K562 (cell line): ENCODE data around the gene EPB41L4B. TPM values are rescaled to one million over a fixed set of nuclear protein-coding genes. Genes with fewer than 3 reads are reported as not detected.

ENCODE experiments used
- ASH1L ChIP-seq: fragments of 450-650 bp; IDR thresholded peaks from 2 replicates; pipeline ENCODE4 v1.6.1; 2018; ENCODE audit warnings: borderline replicate concordance, mild to moderate bottlenecking, low read depth; ENCODE audit not compliant: partially characterized antibody
- DPF2 ChIP-seq: fragments of 450-650 bp; IDR thresholded peaks from 2 replicates; pipeline ENCODE4 v1.6.1; 2016
- FOXM1 ChIP-seq, 2 experiments: fragments of 450-650 bp in 1 of 2; sonication (generic) in 1 of 2; formaldehyde crosslinking in 1 of 2; IDR thresholded peaks; 2 replicates each; pipeline versions ENCODE4 v1.6.1 to v1.9.0; 2017 to 2022; ENCODE audit warnings: low read depth in 2 of 2, mild to moderate bottlenecking in 2 of 2, missing genetic modification reagents in 1 of 2, moderate library complexity in 1 of 2
- HCFC1 ChIP-seq: IDR thresholded peaks from 2 replicates; pipeline ENCODE4 v1.6.1; 2012; ENCODE audit warnings: low read depth, low read length, improper control_type of control experiment
- KLF6 ChIP-seq: fragments of 250-450 bp; sonication (Bioruptor Pico); IDR thresholded peaks from 2 replicates; pipeline ENCODE4 v1.4.0; 2020; ENCODE audit warnings: mild to moderate bottlenecking, moderate library complexity, borderline replicate concordance
- MCM2 ChIP-seq: fragments of 450-650 bp; IDR thresholded peaks from 2 replicates; pipeline ENCODE4 v1.6.1; 2017; ENCODE audit warnings: low read depth, mild to moderate bottlenecking
- NFATC3 ChIP-seq: fragments of 450-650 bp; IDR thresholded peaks from 2 replicates; pipeline ENCODE4 v1.6.1; 2017; ENCODE audit warnings: mild to moderate bottlenecking
- PHB2 ChIP-seq: fragments of 450-650 bp; IDR thresholded peaks from 2 replicates; pipeline ENCODE4 v1.6.1; 2017; ENCODE audit warnings: low read depth
- RHOXF2B ChIP-seq: fragments of 250-450 bp; sonication (Bioruptor Pico); conservative IDR thresholded peaks from 2 replicates; pipeline ENCODE4 v1.5.1; 2021
- SIX5 ChIP-seq, 2 experiments: IDR thresholded peaks; 2 replicates each; pipeline ENCODE4 v1.6.1; 2011; ENCODE audit warnings: low read length in 2 of 2, borderline replicate concordance in 1 of 2, low read depth in 1 of 2, mild to moderate bottlenecking in 1 of 2, moderate library complexity in 1 of 2; ENCODE audit not compliant: insufficient read depth in 1 of 2
- ZNF232 ChIP-seq: sonication (generic); formaldehyde crosslinking; IDR thresholded peaks from 2 replicates; pipeline ENCODE4 v1.8.0; 2022; ENCODE audit warnings: mild to moderate bottlenecking, missing genetic modification reagents
- ZNF785 ChIP-seq: fragments of 250-450 bp; sonication (Bioruptor Pico); IDR thresholded peaks from 2 replicates; pipeline ENCODE4 v1.4.0; 2020; ENCODE audit warnings: mild to moderate bottlenecking
- polyA plus RNA-seq, 8 experiments: library from polyadenylated mRNA; depleted of rRNA in 4 of 8; stranded (reverse) in 5 of 8; unstranded in 3 of 8; fragments of >200 nt; fragmentation: Nextera tagmentation in 2 of 8; fragmentation: Illumina TruSeq in 1 of 8; extraction: Ambion mirVana in 2 of 8; extraction: Trizol in 1 of 8; gene quantifications; 2 replicates each; pipeline versions ENCODE4 v1.2.1 to v1.2.3, GENCODE V29; 2011 to 2014; ENCODE audit warnings: inconsistent platforms in 1 of 8, missing spikeins in 1 of 8
- total RNA-seq, 7 experiments: library from RNA; depleted of rRNA in 6 of 7; stranded (reverse); fragments of >200 nt in 6 of 7; fragmentation: Illumina TruSeq in 2 of 7; extraction: Trizol in 2 of 7; gene quantifications; 2 replicates each; pipeline versions ENCODE4 v1.2.1 to v1.2.3, GENCODE V29; 2011 to 2021; ENCODE audit warnings: low replicate concordance in 1 of 7
- TF ChIP-seq, protein P1 (sequence below): fragments of 250-450 bp; sonication (Bioruptor Pico); IDR thresholded peaks from 2 replicates; pipeline ENCODE4 v1.4.0; 2020; ENCODE audit warnings: mild to moderate bottlenecking, moderate library complexity, borderline replicate concordance
- TF ChIP-seq, protein P2 (sequence below): fragments of 250-450 bp; sonication (Bioruptor Pico); IDR thresholded peaks from 2 replicates; pipeline ENCODE4 v1.8.0; 2022; ENCODE audit warnings: moderate library complexity, mild to moderate bottlenecking, inconsistent platforms
- TF ChIP-seq, protein P3 (sequence below), 2 experiments: IDR thresholded peaks; 2 replicates each; pipeline ENCODE4 v1.6.1; 2011; ENCODE audit warnings: borderline replicate concordance in 1 of 2, control low read depth in 1 of 2, low read depth in 1 of 2, low read length in 1 of 2, mild to moderate bottlenecking in 1 of 2, mixed read lengths in 1 of 2, moderate library complexity in 1 of 2; ENCODE audit not compliant: insufficient read depth in 1 of 2, insufficient read length in 1 of 2, poor library complexity in 1 of 2, severe bottlenecking in 1 of 2; ENCODE audit errors: extremely low read depth in 1 of 2
- TF ChIP-seq, protein P4 (sequence below): fragments of 450-650 bp; IDR thresholded peaks from 2 replicates; pipeline ENCODE4 v1.6.1; 2016
- TF ChIP-seq, protein P5 (sequence below): conservative IDR thresholded peaks from 2 replicates; pipeline ENCODE4 v1.6.1; 2011; ENCODE audit warnings: low read depth, mild to moderate bottlenecking, low read length; ENCODE audit not compliant: control insufficient read depth
- TF ChIP-seq, protein P6 (sequence below): sonication (generic); formaldehyde crosslinking; IDR thresholded peaks from 2 replicates; pipeline ENCODE4 v1.8.0; 2022; ENCODE audit warnings: mild to moderate bottlenecking, missing genetic modification reagents

EPB41L4B gene
- total and polyA plus RNA-seq, 9 of the 15 experiments (the other 6 are each of a cell fraction or from before 2014, with no cell fraction given), result 0.09 to 0.38 (median 0.21) TPM

DNA sequence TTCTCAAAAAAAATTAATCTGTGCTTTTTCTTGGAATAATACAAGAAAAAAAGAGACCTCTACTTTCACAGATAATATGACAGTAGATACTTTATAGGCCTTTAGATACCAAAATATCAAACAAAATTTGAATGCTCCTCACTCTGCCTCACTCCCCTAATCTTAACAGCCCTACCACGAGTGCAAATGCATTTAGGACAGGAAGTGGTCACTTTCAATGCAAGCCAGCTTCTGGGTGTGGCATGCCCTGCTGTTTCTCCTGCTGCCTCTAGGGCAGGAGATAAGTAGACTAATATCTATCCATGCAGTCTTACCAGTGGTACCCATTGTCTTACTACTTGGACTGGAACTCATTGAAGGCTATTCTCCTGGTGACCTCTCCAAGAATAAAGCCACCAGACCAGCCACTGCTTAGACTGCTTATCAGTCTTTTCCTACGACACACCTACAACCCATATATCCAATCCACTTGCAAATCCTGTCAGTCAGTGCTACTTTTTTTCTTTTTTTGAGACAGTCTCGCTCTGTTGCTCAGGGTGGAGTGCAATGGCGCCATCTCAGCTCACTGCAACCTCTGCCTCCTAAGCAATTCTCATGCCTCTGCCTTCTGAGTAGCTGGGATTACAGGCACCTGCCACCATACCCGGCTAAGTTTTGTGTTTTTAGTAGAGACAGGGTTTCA lies 176.8 kb downstream of the EPB41L4B start (continued):
- TF ChIP-seq, protein P1, sequence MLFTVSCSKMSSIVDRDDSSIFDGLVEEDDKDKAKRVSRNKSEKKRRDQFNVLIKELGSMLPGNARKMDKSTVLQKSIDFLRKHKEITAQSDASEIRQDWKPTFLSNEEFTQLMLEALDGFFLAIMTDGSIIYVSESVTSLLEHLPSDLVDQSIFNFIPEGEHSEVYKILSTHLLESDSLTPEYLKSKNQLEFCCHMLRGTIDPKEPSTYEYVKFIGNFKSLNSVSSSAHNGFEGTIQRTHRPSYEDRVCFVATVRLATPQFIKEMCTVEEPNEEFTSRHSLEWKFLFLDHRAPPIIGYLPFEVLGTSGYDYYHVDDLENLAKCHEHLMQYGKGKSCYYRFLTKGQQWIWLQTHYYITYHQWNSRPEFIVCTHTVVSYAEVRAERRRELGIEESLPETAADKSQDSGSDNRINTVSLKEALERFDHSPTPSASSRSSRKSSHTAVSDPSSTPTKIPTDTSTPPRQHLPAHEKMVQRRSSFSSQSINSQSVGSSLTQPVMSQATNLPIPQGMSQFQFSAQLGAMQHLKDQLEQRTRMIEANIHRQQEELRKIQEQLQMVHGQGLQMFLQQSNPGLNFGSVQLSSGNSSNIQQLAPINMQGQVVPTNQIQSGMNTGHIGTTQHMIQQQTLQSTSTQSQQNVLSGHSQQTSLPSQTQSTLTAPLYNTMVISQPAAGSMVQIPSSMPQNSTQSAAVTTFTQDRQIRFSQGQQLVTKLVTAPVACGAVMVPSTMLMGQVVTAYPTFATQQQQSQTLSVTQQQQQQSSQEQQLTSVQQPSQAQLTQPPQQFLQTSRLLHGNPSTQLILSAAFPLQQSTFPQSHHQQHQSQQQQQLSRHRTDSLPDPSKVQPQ (CRISPR knock-in tag), result no peak
- TF ChIP-seq SIX5 (IDR thresholded peaks at IDR 0.05; ENCODE audit: borderline replicate concordance in 1 of 2, insufficient read depth in 1 of 2, low read depth in 1 of 2, low read length in 2 of 2) (no peak), FOXM1 (IDR thresholded peaks at IDR 0.05; ENCODE audit: low read depth) (peak; percentile 39; the same call in 1 of the 2 replicates), FOXM1 (CRISPR knock-in tag; IDR thresholded peaks at IDR 0.05; ENCODE audit: low read depth) (no peak), ASH1L (no peak), KLF6 (CRISPR knock-in tag) (peak; percentile 74; the same call in 1 of the 2 replicates), DPF2 (peak; percentile 80), NFATC3 (no peak), MCM2 (no peak), ZNF785 (CRISPR knock-in tag) (no peak), RHOXF2B (CRISPR knock-in tag) (no peak), HCFC1 (no peak), ZNF232 (CRISPR knock-in tag) (no peak), PHB2 (no peak)
- TF ChIP-seq, protein P2, sequence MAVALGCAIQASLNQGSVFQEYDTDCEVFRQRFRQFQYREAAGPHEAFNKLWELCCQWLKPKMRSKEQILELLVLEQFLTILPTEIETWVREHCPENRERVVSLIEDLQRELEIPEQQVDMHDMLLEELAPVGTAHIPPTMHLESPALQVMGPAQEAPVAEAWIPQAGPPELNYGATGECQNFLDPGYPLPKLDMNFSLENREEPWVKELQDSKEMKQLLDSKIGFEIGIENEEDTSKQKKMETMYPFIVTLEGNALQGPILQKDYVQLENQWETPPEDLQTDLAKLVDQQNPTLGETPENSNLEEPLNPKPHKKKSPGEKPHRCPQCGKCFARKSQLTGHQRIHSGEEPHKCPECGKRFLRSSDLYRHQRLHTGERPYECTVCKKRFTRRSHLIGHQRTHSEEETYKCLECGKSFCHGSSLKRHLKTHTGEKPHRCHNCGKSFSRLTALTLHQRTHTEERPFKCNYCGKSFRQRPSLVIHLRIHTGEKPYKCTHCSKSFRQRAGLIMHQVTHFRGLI (CRISPR knock-in tag), result no peak
- TF ChIP-seq, protein P3, sequence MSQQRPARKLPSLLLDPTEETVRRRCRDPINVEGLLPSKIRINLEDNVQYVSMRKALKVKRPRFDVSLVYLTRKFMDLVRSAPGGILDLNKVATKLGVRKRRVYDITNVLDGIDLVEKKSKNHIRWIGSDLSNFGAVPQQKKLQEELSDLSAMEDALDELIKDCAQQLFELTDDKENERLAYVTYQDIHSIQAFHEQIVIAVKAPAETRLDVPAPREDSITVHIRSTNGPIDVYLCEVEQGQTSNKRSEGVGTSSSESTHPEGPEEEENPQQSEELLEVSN (IDR thresholded peaks at IDR 0.05; ENCODE audit: borderline replicate concordance in 1 of 2, extremely low read depth in 1 of 2, insufficient read depth in 1 of 2, insufficient read length in 1 of 2, low read depth in 1 of 2, low read length in 1 of 2, poor library complexity in 1 of 2, severe bottlenecking in 1 of 2), result no peak
- TF ChIP-seq, protein P4, sequence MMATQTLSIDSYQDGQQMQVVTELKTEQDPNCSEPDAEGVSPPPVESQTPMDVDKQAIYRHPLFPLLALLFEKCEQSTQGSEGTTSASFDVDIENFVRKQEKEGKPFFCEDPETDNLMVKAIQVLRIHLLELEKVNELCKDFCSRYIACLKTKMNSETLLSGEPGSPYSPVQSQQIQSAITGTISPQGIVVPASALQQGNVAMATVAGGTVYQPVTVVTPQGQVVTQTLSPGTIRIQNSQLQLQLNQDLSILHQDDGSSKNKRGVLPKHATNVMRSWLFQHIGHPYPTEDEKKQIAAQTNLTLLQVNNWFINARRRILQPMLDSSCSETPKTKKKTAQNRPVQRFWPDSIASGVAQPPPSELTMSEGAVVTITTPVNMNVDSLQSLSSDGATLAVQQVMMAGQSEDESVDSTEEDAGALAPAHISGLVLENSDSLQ, result peak; percentile 64
- TF ChIP-seq, protein P5, sequence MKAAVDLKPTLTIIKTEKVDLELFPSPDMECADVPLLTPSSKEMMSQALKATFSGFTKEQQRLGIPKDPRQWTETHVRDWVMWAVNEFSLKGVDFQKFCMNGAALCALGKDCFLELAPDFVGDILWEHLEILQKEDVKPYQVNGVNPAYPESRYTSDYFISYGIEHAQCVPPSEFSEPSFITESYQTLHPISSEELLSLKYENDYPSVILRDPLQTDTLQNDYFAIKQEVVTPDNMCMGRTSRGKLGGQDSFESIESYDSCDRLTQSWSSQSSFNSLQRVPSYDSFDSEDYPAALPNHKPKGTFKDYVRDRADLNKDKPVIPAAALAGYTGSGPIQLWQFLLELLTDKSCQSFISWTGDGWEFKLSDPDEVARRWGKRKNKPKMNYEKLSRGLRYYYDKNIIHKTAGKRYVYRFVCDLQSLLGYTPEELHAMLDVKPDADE, result no peak
- TF ChIP-seq, protein P6, sequence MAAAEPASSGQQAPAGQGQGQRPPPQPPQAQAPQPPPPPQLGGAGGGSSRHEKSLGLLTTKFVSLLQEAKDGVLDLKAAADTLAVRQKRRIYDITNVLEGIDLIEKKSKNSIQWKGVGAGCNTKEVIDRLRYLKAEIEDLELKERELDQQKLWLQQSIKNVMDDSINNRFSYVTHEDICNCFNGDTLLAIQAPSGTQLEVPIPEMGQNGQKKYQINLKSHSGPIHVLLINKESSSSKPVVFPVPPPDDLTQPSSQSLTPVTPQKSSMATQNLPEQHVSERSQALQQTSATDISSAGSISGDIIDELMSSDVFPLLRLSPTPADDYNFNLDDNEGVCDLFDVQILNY, result no peak
